GM23248 (cell line): ENCODE measurements around the gene SFMBT2. TPM values are rescaled to one million over a fixed set of nuclear protein-coding genes. Genes with fewer than 3 reads are reported as not detected.

Experiments used
- DNase-seq: peaks from one replicate; pipeline ENCODE4 v3.0.0-alpha.2; 2015
- H2AFZ ChIP-seq: fragments of 200-600 bp; sonication (generic); 2 replicates; pipeline ENCODE4 v1.6.1; 2016; ENCODE audit warnings: antibody characterized with exemption
- H3F3A ChIP-seq: fragments of 200-600 bp; sonication (generic); 2 replicates; pipeline ENCODE4 v1.6.1; 2016; ENCODE audit warnings: mild to moderate bottlenecking, antibody characterized with exemption, mixed run types; ENCODE audit not compliant: insufficient read depth
- H3K27ac ChIP-seq: fragments of 200-600 bp; sonication (generic); 2 replicates; pipeline ENCODE4 v1.5.1; 2016; ENCODE audit warnings: mild to moderate bottlenecking
- H3K27me3 ChIP-seq: fragments of 200-600 bp; sonication (generic); replicated peaks from 2 replicates; pipeline ENCODE4 v1.6.1; 2016; ENCODE audit warnings: mild to moderate bottlenecking; ENCODE audit not compliant: insufficient read depth
- H3K36me3 ChIP-seq: fragments of 200-600 bp; sonication (generic); 2 replicates; pipeline ENCODE4 v1.6.1; 2016; ENCODE audit warnings: low read depth, mild to moderate bottlenecking
- H3K4me1 ChIP-seq: fragments of 200-600 bp; sonication (generic); 2 replicates; pipeline ENCODE4 v1.6.1; 2016; ENCODE audit warnings: mild to moderate bottlenecking; ENCODE audit not compliant: insufficient read depth
- H3K4me2 ChIP-seq: fragments of 200-600 bp; sonication (generic); one replicate; pipeline ENCODE4 v1.6.1; 2016; ENCODE audit warnings: mild to moderate bottlenecking; ENCODE audit not compliant: unreplicated experiment
- H3K4me3 ChIP-seq: fragments of 200-600 bp; sonication (generic); 2 replicates; pipeline ENCODE4 v1.5.1; 2016; ENCODE audit warnings: mild to moderate bottlenecking
- H3K79me2 ChIP-seq: fragments of 200-600 bp; sonication (generic); 2 replicates; pipeline ENCODE4 v1.6.1; 2016; ENCODE audit warnings: mild to moderate bottlenecking; ENCODE audit not compliant: insufficient read depth
- H3K9ac ChIP-seq: fragments of 200-600 bp; sonication (generic); 2 replicates; pipeline ENCODE4 v1.6.1; 2016; ENCODE audit warnings: mild to moderate bottlenecking
- H3K9me2 ChIP-seq: fragments of 200-600 bp; sonication (generic); 2 replicates; pipeline ENCODE4 v1.6.1; 2016; ENCODE audit warnings: mixed run types, mild to moderate bottlenecking, moderate library complexity; ENCODE audit not compliant: insufficient read depth
- H3K9me3 ChIP-seq: fragments of 200-600 bp; sonication (generic); one replicate; pipeline ENCODE4 v1.6.1; 2017; ENCODE audit warnings: low read depth
- H4K20me1 ChIP-seq: fragments of 200-600 bp; sonication (generic); 2 replicates; pipeline ENCODE4 v1.6.0; 2016; ENCODE audit not compliant: insufficient read depth
- EZH2 ChIP-seq: fragments of 200-600 bp; sonication (generic); IDR thresholded peaks from 2 replicates; pipeline ENCODE4 v1.6.1; 2018; ENCODE audit warnings: antibody characterized with exemption, mild to moderate bottlenecking; ENCODE audit not compliant: insufficient read depth, poor library complexity, severe bottlenecking
- EZH2phosphoT487 ChIP-seq: fragments of 200-600 bp; sonication (generic); IDR thresholded peaks from 2 replicates; pipeline ENCODE4 v1.6.1; 2018; ENCODE audit warnings: antibody characterized with exemption, moderate library complexity, mild to moderate bottlenecking, low read depth; ENCODE audit not compliant: insufficient read depth
- WGBS, 2 experiments: methylation state at CpG; one replicate each; pipeline ENCODE4 v1.1.6; 2015 to 2017; ENCODE audit warnings: low lambda C conversion rate in 2 of 2, low coverage in 1 of 2; ENCODE audit errors: missing lambda C conversion rate in 2 of 2; 5-methylcytosine and 5-hydroxymethylcytosine counted together
- in situ Hi-C: fragments of 300-500 bp; cut with MboI; formaldehyde crosslinking; loops from 2 replicates; pipeline ENCODE4 v1.15.0; 2020
- polyA plus RNA-seq: library from polyadenylated mRNA; unstranded; fragments of >200 nt; fragmentation: Nextera tagmentation; extraction: Ambion mirVana; gene quantifications from 2 replicates; pipeline ENCODE4 v1.2.1, GENCODE V29; 2016
- total RNA-seq: library from RNA; depleted of rRNA; stranded (reverse); fragments of >200 nt; shearing (Covaris generic); gene quantifications from 2 replicates; pipeline ENCODE4 v1.2.3, GENCODE V29; 2014

SFMBT2 gene
- total and polyA plus RNA-seq, 2 experiments from 2014 or later: 0.22 TPM; not detected in 1

- WGBS, 2 experiments: 46 to 51% methylated on average over 4 of the region's 4 CpGs
- Histone ChIP-seq H4K20me1 (no peaks in the 10 kb centered on the region), H3K9me3 (no peaks in the 10 kb centered on the region), H3K36me3 (no peaks in the 10 kb centered on the region), H3K79me2 (no peaks in the 10 kb centered on the region), H3K4me2 (no peak overlapping the region), H3K27ac (no peak overlapping the region), H3K9me2 (no peaks in the 10 kb centered on the region), H3K27me3 (no peaks in the 10 kb centered on the region), H3K4me3 (no peak overlapping the region), H3K9ac (no peak overlapping the region), H3K4me1 (no peaks in the 10 kb centered on the region), H2AFZ (no peak overlapping the region), H3F3A (no peaks in the 10 kb centered on the region)
- DNase-seq: no peak
- in situ Hi-C loops: no loop called here
- no peak for TF ChIP-seq EZH2
- no peak for TF ChIP-seq EZH2phosphoT487
These were observed 245.2 kb downstream of the SFMBT2 start for GRCh38 chr10:7165500-7166177.

- no peak overlapping the region for H2AFZ ChIP-seq
- no peak for TF ChIP-seq EZH2phosphoT487
- TF ChIP-seq EZH2: no peak
- no peaks in the 10 kb centered on the region for H3K4me1 ChIP-seq
- H3K4me3 ChIP-seq: no peak overlapping the region
- H3K9me2 ChIP-seq: no peaks in the 10 kb centered on the region
- no peak overlapping the region for H3K9ac ChIP-seq
- no peaks in the 10 kb centered on the region for H4K20me1 ChIP-seq
- WGBS, 2 experiments: 63 to 71% methylated on average over 8 of the region's 8 CpGs
- no peaks in the 10 kb centered on the region for H3F3A ChIP-seq
- H3K36me3 ChIP-seq: no peaks in the 10 kb centered on the region
- no peak overlapping the region for H3K4me2 ChIP-seq
- no peaks in the 10 kb centered on the region for H3K27me3 ChIP-seq
- H3K79me2 ChIP-seq: no peaks in the 10 kb centered on the region
- no peaks in the 10 kb centered on the region for H3K9me3 ChIP-seq
- no peak overlapping the region for H3K27ac ChIP-seq
- DNase-seq: no peak
- in situ Hi-C loops: no loop called here
These were observed 245.9 kb downstream of the SFMBT2 start for GRCh38 chr10:7164955-7165354.

- Histone ChIP-seq H2AFZ (no peak overlapping the region), H3K9me3 (no peaks in the 10 kb centered on the region), H3K9ac (no peak overlapping the region), H3K27ac (no peak overlapping the region), H3K79me2 (no peaks in the 10 kb centered on the region), H3K4me1 (no peaks in the 10 kb centered on the region), H3K36me3 (no peaks in the 10 kb centered on the region), H3K9me2 (no peaks in the 10 kb centered on the region), H4K20me1 (no peaks in the 10 kb centered on the region), H3K4me3 (no peak overlapping the region), H3K27me3 (no peaks in the 10 kb centered on the region), H3K4me2 (no peak overlapping the region), H3F3A (no peaks in the 10 kb centered on the region)
- WGBS, 2 experiments: 67 to 72% methylated on average over 8 of the region's 8 CpGs
- TF ChIP-seq EZH2 (no peak), EZH2phosphoT487 (no peak)
- DNase-seq: no peak
- in situ Hi-C loops: no loop called here
These were observed 248.5 kb downstream of the SFMBT2 start for GRCh38 chr10:7162331-7162730.

GRCh38 chr10:7161484-7162250 lies 249.2 kb downstream of the SFMBT2 start:
- Histone ChIP-seq H3K36me3 (no peaks in the 10 kb centered on the region), H3K79me2 (no peaks in the 10 kb centered on the region), H2AFZ (no peak overlapping the region), H3K4me3 (no peak overlapping the region), H3K27ac (no peak overlapping the region), H3K27me3 (no peaks in the 10 kb centered on the region), H4K20me1 (no peaks in the 10 kb centered on the region), H3K4me2 (no peak overlapping the region), H3K9me2 (no peaks in the 10 kb centered on the region), H3K9me3 (no peaks in the 10 kb centered on the region), H3F3A (no peaks in the 10 kb centered on the region), H3K9ac (no peak overlapping the region), H3K4me1 (no peaks in the 10 kb centered on the region)
- in situ Hi-C loops: no loop called here
- DNase-seq: no peak
- WGBS, 2 experiments: 61 to 66% methylated on average over 15 of the region's 15 CpGs
- TF ChIP-seq EZH2: no peak
- TF ChIP-seq EZH2phosphoT487: no peak
